ENCODE measurements around the gene PTPRG.

DNA sequence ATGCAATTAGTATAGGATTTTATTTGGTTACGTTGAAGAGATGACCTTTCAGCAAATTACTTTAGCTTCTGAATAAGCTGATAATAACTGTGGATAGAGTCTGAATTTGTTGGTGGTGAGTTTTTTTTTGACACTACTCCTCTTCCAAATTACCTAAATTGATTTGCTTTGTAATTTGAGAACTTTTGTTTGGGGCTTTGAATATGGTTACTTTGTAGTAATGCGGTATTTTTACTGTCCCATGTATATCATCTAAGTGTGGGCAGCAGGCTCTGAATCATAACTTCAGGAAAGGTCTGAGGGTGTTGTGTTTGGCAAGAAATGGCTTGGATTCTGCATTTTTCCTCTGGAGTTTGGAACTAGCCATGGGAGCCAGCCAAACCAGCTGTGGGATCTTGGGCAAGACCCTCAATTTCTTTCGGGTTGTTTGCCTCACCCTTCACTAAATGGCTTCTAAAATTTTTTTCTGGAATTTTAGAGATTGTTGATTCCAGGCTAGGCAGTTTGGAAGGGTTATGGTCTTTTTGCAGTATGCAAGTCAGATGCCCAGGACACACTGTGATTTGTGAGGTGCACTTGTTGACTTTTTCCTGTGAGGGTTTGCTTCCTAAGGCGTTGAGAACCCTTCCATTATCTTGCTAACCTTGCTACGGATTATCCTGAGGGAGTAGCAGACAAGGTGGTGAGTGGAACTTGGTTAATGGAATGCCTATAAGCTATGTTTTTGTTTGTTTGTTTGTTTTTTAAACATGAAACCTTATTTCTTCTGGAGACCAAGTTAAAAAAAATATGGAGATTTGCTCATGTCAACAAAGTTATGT is 10.4 kb downstream of the PTPRG start:
- TF ChIP-seq, protein P1, sequence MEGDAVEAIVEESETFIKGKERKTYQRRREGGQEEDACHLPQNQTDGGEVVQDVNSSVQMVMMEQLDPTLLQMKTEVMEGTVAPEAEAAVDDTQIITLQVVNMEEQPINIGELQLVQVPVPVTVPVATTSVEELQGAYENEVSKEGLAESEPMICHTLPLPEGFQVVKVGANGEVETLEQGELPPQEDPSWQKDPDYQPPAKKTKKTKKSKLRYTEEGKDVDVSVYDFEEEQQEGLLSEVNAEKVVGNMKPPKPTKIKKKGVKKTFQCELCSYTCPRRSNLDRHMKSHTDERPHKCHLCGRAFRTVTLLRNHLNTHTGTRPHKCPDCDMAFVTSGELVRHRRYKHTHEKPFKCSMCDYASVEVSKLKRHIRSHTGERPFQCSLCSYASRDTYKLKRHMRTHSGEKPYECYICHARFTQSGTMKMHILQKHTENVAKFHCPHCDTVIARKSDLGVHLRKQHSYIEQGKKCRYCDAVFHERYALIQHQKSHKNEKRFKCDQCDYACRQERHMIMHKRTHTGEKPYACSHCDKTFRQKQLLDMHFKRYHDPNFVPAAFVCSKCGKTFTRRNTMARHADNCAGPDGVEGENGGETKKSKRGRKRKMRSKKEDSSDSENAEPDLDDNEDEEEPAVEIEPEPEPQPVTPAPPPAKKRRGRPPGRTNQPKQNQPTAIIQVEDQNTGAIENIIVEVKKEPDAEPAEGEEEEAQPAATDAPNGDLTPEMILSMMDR (IDR thresholded peaks at IDR 0.05; ENCODE audit: low read depth, low read length), result no peak
- no peak for TF ChIP-seq EZH2phosphoT487 (IDR thresholded peaks at IDR 0.05; ENCODE audit: low read depth)

All from OCI-LY3 (cell line).